Esophagus squamous epithelium (tissue), 4 donors: Measurements from ENCODE around the gene GMCL2.

Experiments
- POLR2A ChIP-seq, 4 donors: fragments of 450-650 bp; IDR thresholded peaks; one replicate each; pipeline ENCODE4 v1.6.1; 2017; ENCODE audit warnings: antibody characterized with exemption in 4 of 4, mild to moderate bottlenecking in 4 of 4, moderate library complexity in 3 of 4
- TF ChIP-seq, protein P1 (sequence below), 6 experiments: fragments of 450-650 bp in 4 of 6; fragments of 200-600 bp in 2 of 6; sonication (generic) in 2 of 6; IDR thresholded peaks; one replicate each; pipeline ENCODE4 v1.5.1; 2016 to 2019; ENCODE audit warnings: antibody characterized with exemption in 6 of 6, mild to moderate bottlenecking in 4 of 6, moderate library complexity in 4 of 6

DNA sequence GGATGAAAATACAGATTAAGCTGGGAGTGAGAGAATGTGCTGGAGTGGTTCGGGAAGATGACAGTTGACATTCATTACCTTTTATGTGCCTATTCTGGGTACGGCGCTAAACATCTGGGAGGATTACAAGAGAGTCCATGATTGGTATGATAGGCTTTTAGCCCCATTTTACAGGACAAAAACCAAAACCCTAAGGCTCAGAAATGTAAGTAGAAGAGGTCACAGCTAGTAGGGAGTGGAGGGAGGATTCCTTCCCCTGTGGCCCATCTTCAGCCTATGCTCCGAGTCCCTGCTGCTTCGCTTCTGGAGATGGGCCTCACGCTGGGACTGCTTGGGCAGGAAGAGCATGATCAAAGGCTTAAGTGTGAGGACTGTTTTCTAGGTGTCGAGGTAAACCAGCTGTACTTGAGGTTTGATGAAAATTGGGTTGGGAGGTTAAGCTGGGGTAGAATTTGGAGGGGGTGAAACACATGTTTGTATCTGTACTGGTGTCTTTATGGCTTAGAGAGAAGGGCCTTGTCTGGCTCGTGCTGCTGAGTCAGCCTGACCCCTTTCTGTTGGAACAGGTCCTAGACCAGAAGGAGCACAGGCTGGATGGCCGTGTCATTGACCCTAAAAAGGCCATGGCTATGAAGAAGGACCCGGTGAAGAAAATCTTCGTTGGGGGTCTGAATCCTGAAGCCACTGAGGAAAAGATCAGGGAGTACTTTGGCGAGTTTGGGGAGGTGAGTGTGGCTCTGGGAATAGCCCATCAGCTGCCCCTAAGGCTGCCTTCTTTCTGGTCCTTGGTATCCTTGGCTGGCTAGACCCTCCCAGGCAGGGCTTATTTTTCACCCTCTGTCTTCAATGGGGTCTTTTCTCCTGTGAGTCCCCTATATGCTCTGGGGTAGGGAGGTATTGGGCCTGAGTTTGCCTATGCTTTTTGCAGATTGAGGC lies 19.3 kb upstream of the GMCL2 start:
- TF ChIP-seq, protein P1, sequence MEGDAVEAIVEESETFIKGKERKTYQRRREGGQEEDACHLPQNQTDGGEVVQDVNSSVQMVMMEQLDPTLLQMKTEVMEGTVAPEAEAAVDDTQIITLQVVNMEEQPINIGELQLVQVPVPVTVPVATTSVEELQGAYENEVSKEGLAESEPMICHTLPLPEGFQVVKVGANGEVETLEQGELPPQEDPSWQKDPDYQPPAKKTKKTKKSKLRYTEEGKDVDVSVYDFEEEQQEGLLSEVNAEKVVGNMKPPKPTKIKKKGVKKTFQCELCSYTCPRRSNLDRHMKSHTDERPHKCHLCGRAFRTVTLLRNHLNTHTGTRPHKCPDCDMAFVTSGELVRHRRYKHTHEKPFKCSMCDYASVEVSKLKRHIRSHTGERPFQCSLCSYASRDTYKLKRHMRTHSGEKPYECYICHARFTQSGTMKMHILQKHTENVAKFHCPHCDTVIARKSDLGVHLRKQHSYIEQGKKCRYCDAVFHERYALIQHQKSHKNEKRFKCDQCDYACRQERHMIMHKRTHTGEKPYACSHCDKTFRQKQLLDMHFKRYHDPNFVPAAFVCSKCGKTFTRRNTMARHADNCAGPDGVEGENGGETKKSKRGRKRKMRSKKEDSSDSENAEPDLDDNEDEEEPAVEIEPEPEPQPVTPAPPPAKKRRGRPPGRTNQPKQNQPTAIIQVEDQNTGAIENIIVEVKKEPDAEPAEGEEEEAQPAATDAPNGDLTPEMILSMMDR (IDR thresholded peaks at IDR 0.05) = no peak
- no peak for TF ChIP-seq POLR2A (IDR thresholded peaks at IDR 0.05)
